GM21381 (cell line): ENCODE data around the gene SLC38A2.
A peak's percentile ranks its signal among the peaks of the same experiment; 100 is the strongest.

Source experiments
- ATAC-seq: cut with Tn5 transposase; IDR thresholded peaks from one replicate; pipeline ENCODE4 v1.9.1; 2021; ENCODE audit warnings: mild to moderate bottlenecking, moderate library complexity; ENCODE audit not compliant: unreplicated experiment

The SLC38A2 gene

DNA sequence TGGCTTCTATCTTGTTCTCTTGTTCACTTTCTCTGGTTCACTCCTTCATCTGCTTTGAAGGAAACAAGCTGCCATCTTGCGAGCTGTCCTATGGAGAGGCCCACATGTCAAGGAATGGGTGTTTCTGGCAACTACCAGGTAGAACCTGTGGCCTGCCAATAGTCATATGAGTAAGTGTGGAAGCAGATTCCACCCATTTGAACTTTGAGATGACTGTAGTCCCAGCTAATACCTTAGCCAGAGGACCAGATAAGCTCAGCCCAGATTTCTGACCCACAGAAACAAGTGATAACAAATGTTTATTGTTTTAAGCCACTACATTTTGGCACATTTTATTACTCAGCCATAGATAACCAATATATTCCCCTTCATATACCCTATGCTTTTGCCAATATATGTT lies 4.0 kb upstream of the SLC38A2 start:
- ATAC-seq, result no peak

DNA sequence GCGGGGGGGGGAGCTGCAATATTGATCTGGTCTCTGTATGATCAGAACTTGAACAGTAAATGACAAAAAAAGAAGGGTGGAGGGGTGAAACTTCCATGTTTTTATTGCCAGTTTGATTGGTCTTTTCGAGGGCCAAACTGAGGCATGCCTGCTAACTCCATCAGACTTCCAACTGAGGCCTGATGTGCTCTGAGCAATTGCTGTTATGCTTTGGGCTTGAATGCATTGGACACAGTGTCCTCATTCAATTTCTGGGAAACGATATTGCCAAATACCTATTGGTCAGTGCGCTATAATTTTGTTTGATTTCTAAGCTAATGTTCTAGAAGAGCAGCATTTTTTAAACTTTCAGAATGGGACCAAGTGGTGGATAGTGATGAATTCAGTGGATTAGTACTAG lies 2.1 kb upstream of the SLC38A2 start:
- ATAC-seq, result no peak

DNA sequence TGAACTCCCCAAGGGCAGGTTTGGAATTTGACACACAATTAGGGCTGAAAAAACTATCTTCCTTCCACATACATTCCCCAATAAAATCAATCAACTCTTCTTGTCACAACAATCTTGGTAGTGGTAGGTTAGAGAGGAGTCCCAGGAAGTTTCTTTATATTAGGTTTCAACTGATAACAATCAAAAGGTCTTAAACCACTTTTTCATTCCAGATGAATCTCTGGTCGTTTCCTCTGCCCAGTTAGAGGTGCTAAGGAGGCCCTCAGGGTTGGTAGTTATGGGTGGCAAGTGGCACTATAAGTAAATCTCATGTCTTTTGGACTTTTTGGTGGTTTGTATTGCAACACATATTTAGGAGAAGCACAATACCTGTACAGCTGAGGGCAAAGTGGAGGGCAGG lies 1.7 kb upstream of the SLC38A2 start:
- ATAC-seq, result no peak

DNA sequence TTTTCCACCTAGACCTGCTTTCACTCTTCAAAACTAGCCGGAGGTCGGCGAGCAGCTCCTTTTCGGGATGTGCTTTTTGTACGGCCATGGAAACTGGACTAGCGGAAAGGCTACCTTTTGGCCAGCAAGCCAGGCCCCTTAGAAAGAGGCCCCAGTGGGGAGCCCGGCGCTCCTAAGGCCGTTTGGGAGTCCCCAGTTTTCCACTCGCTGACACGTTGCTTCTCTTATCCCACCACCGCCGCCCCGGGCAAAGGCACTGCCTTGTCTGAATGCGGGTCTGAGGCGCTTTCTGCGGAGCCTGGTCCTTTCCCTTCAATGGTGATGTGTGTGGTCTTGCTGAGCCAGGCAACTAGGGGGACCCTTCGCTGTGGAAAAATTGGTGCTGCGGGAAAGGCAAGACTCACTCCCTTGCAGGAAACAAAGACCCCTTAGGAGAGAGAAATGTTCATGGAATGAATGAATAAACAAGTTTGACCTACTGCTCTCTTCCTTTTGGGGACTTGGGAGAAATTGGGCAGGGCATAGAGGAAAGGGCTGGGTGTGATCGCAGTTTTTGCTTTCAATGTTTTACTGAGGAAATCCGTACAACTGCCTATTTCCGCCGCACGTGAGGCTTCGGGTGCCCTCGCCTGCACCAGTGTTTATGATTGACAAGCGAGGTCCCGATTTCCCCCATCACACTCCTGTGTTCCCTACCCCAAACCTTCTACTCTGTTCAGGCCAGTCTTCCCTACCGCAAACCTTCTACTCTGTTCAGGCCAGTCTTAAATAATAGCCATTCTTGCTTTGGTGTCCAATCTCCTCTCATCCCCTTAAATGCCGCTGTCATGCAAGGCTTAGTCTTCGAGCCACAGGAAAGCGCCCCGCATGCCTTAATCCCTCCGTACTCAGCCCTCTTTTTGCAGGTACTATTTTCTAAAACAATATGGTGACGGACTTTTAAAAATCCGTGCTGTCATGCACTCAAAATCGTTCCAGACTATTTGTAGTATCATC lies 1.0 kb upstream of the SLC38A2 start:
- ATAC-seq, result no peak

DNA sequence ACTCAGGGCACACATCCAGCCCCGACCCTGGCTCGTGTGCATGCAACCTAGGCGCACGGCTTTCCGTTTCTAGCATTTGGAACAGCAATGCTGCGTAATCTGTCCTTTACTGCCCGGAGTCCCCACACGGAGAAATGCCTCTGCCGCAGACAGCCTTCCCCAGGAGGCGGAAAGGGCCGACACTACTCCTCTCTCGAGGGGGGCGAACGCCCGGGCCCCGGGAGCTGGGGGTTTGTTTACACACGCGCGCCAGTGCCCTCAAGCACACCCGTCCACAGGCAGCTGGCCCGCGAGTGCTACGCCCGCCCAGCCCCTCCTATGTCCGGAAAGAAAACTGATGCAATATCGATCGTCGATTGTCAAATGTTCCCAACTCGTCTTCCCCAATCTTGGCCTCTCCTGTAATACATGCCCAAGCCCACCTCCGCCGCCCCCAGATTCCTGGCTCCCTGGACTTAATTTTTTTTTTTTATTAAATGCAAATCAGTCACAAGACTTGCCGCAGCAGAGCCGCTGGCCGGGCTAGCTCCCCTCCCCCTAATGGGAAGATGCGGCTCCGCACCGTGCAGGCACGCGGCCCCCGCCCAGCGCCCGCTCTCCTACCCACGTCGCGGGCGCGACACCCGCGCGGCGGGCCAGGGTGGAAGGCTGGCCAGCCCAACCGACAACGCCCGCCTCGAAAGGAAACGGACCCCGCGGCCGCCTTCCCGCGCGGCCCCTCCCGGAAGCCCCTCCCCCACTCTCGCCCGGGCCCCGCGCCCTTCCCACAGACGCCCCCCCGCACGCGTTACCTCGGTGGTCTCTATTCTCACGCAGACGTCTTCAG lies 642 bp downstream of the SLC38A2 start:
- peak; percentile 24 for ATAC-seq

DNA sequence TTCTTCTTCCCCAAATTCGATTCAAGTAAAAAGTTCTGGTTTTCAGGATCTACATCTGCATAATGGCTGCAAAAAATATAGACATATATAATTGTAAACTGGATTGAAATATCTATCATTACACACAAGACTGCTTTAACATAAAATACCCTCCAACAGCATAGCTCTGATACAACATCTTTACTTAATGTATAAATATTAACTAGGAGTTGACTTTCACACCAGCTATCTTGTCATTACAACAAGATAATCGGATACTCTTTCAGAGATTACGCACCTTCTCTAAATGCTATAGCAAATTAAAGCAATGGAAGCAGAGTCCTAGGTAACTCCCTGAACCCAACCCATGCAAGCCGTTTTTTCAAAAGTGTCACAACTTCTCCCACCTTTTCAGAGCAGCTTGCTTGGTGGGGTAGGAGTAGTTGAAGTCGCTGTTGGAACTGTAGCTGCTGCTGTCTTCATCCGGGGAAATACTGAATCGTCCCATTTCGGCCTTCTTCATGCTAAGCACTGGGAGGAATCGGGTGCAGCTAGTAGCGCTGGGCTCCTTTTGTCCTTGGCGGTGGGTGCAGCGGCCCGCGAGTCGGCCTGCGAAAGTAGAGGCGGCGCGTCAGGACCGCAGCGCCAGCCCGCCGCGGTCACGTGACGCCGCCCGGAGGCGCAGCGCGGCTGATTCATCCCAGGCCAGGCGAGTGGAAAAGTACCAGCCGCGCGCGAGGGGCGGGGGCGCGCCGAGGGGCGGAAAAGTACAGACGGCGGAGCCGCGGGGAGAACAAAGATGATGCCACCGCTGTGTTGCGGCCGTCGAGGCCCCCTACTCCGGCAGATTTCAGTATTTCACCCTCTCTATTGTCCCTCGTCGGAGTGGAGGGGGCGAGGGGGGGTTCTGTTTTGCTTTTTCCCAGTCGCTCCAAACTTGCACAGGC lies 1.5 kb downstream of the SLC38A2 start:
- peak; percentile 47 for ATAC-seq

DNA sequence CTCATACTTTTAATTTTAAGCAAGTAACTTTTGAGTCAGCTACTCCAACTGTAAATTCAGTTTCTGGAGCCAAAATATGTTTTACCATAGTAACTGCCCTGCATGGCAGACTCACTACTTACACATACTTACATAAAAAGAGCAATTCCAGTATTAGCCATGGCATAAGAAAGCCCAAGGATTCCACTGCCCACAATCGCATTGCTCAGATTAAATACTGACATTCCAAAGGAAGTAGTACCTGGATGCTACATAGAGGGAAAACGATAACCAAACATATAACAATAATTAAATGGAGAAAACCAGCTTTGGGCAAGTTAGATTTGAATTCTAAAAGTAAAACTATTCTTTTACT lies 2.2 kb downstream of the SLC38A2 start:
- no peak for ATAC-seq

DNA sequence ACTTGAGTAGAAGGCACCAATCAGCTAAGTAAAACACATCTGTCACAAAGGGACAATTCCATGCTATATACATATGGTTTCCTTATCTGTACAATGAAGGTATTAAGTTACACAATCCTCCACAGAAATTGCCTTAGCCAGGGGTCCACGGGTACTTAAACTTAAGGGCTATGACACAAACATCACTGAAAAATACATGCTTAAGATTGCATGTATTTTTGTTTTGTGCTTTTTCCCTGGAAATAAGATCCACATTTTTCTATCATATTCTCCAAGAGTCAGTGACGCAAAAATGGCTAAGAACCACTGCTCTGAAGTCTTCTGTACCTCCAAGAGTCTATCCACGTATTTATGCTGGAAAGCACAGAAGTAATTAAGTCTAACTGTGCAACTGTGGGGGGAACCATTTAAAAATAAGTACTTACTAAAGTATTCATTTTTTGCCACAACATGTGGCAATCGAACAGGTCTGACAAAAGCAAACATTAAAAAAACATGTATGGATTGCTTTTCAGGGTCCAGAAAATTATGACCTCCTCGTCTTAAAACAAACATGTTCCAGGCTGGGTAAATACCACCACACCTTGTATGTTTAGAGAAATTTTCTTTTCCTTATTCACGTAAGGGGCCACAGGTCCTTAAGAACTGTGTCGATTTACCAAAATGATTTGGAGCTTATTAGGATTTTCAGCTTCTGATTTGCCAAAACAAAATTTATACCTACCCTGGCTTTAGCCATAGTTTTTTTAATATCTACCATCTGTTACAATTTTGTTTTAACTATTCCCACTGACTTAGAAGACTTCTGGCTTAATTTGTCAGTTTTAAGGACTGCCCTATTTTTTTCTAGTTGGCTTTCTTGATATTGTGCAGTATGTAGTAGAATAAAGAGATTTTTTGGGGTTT lies 2.8 kb downstream of the SLC38A2 start:
- ATAC-seq, result no peak

DNA sequence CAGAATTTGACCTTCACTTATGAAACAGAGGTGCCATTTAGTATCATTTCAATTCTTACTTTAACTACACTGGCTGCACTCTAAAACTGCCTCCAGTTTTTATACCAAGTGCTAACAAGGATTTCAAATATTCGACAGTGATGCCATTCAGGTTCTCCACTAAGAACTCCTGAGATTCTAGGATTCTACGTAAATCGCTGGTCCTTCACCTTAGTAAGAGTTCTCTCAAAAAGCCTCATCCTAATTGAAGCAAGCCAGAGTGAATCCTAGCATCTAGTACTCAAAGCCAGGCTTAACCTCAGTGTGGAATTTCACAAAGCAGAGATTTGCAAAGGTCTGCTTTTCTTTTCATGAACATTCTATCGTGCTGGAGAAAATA lies 3.5 kb downstream of the SLC38A2 start:
- ATAC-seq, result no peak

DNA sequence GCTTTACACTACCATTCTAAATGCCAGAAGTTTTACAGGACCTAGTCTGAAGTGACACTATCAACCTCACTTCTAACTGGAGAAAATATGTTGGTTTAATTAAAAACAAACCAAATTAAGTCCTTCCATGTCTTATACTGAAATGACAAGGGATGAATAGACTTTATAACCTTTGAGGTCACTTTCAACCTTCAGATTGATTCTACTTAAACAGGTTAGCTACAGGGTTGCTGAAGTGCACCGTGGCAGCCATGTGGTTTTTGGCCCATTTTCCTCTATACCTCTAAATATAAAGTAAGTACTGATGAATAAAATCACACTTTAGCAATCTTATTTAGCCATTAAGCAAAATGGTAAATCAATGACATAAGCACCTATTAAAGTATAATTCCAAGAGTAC lies 3.9 kb downstream of the SLC38A2 start:
- no peak for ATAC-seq

DNA sequence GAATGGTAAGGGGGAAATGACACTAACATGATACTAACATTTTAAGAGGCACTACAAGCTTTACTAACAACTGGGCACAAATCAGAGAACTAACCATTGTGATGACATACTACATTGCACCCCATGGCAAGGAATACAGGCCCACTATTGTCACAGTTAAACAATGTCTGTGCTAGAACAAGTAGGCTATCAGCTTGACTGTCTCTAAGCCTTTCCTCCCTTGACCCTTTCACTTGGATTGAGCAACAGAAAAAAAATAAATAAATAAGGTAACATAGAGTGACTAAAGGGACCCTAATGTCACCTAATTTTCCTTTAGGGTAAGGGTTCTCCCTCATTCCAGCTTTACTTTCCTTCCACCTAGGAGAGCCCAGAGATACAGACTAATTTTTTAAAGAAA lies 4.4 kb downstream of the SLC38A2 start:
- ATAC-seq, result no peak

DNA sequence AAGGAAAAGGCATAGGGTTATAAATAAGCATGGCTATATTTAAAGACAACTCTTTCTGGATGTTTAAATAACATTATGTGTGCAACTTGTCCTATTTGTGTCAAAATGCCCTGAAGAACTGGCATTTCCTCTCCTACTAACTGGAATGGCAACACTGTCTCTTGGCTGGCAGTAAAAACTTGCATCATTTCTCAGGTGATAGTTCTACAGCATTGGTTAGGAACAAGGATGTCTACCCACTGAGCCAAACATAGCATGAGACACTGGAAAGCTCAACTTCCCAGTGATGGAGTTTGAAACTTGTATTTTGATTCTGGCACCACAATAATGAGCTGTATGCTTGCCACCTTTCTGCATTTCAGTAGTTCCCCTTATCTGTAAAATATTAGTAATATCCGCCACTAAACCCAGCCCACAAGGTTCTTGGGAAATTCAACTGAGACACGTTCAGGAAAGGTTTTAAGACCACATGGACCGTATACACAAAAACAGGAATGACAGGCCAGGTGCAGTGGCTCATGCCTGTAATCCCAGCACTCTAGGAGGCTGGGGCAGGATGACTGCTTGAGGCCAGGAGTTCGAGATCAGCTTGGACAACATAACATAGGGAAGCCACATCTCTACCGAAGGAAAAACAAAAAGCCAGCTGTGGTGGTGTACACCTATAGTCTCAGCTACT lies 5.1 kb downstream of the SLC38A2 start:
- ATAC-seq, result no peak

DNA sequence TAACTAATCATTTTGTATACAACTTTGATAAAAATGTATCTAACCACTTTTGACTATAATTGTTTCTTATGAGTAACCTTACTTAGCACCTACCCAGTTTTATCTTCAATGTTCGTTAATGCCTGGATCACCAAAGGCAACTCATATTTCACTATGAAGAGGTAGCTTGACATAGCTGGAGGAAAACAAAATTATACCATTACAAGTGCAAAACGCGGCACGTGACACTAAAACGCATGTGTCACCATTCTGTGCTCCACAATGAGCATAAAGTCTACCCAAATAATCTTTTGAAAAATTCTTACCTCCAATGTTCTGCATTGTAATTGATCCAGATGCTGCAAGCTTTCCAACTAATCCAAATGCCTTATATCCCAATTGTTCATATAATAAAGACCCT lies 5.8 kb downstream of the SLC38A2 start:
- no peak for ATAC-seq

DNA sequence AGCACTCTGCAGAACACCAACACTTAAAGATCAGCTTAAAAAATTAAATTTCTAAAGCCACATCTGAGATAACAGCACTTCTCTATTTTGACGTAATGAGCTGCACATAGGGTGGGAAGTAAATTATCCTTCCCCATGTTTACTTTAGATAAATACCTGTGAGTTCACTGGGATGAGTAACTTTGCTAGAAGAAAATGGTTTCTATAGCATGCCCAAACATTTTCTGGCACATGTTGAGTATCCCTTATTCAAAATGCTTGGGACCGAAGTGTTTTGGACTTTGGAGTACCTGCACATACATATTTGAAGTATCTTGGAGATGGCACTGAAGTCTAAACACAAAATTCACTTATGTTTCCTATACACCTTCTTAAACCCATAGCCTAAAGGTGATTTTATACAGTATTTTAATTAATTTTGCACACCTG lies 6.6 kb downstream of the SLC38A2 start:
- ATAC-seq, result no peak

DNA sequence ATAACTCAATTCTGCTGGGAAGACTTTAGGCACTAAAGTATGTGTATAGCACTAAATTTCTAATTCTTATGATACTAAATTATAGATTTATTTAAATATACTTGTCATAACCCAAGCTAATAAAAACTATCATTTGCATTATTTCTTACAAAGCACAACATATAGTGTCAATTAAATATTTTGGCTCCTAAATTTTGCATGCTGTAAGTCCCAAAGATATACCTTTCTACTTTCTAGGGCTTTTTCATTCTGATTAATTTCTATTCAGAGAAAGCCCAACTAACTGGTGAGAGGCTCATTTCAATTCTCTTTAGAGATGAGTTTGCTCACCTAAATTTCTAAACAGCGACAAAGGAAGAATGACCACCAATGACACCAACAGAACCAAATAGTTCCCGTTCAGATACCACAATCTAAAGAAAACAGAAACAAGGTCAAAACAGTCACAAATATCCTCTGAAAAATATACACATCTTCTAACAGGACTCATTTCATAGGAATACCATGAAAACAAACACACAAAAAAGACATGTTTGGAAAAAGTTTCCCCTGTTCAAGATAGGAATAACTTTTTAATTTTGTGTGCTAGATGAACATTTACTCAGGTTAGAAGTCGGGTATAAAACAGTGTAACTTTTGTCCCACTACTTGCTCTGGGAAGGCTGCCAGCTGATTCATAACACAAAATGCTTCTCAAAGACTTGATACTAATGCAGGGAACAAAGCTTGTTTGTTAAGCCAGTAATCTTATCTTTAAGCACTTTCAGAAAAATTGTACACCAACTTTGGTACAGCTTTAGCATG lies 7.6 kb downstream of the SLC38A2 start:
- ATAC-seq, result no peak

DNA sequence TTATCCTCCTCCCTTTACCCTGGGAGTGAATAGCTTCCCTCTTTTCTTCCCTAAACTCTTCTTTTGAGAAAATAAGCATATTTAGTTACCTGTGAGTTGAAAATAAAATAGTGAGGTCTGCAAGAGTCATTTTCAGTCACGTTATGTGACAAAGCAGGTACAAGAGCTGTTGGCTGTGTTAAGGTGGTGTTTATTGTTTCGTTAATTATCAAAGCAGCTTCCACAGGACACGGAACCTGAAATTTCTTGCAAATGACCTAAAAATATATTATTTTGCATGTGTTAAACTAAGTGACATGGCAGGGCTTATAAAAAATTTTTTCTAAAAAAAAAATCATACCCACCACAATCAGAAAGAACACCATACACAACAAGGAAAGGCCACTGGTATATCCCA lies 8.3 kb downstream of the SLC38A2 start:
- no peak for ATAC-seq

DNA sequence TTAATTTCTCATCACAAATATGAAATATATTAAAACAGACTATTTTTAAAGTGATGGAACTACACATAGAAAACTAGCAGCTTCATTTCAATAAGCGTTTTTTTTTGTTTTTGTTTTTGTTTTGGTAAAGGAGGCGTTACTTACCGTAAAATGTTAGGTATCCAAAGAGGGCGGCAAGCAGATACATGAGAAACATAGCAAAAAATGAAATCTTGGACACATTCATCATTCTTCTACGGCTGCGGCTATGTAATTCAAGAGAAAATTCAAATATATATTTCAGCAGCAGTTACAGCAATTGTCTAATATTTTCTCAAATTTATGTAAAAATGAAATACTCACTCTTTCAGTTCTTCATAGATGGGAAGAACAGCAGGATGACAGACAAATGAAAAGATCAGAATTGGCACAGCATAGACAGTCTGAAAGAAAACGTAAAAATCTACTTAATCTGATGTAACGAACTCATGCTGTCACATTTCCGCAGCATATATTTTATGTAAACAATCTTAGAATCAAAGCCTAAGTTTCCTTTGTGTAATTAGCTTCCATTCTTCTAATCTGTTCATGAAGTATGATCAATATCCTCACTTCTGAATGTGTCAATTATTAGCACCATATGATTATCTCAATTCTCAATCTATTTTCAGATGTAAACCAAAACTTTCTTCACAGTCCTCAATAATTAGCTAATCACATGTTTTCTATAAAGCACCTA lies 8.8 kb downstream of the SLC38A2 start:
- no peak for ATAC-seq
